Inferior parietal cortex (tissue), 1 donor: Measurements from ENCODE around the gene ACTL7A.
"Not testable (repeated sequence)": the region's sequence is repeated elsewhere in the genome, so short reads cannot be mapped to it uniquely, and the experiment has no call there.

Source experiments
- DNase-seq: peaks from one replicate; pipeline ENCODE4 v3.0.0-alpha.2; 2016; ENCODE audit errors: extremely low spot score

Gene ACTL7A

DNA sequence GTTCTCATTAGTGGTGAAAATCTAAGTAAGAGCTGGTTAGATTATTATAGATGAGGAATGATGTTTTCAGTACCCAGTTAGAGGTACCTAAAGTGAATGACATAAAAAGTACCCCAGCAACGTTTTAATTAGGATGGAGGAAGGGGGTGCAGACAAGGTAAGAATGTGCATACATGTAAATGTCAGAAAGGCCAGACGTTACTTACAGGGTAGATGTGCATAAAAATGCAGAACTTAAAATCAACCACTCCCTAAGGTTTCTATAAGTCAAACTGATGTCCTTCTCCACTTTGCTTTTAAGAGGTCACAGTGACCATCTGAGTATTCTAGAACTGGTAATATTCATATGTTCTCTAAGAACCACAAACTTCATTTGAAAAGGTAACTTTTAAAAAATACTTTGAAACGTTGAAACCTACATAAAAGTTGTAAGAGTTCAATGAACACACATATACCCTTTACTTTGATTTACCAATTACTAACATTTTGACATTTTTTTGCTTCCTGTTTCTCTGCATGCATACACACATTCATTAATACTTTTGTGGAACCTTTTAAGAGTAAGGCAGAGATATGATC is 18.8 kb downstream of the ACTL7A start:
- no peak for DNase-seq

DNA sequence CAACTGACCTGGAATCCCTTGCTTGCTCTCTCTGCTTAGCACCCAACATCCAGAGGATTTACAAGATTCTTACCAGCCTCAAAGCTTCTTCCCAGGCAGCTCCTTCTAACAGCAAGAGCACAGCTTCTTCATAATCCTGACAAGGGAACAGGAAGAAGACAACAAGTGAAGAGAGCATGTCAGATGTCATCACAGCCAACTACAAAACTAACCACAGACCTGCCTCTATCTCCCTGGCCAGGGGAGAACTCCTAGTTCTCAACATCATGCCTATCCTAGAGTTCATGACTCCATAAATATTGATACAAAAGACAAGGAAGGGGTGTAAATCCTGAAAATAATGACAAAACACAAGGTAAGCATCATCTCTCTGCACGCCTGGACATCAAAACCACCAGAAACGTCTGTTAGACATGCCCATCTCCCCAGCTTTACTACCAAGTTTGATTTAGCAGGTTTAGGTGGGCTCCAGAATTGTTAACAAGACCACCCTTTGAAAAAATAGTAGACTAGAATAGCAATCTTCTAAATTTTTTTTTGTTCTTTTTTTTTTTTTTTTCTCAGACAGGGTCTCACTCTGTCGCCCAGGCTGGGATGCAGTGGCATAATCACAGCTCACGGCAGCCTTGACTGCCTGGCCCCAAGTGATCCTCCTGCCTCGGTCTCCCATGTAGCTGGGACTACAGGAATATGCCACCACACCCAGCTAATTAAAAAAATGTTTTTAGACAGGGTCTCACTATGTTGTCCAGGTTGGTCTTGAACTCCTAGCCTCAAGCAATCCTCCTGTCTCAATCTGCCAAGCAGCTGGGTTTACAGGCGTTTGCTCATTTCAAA is 20.2 kb downstream of the ACTL7A start:
- no peak for DNase-seq

DNA sequence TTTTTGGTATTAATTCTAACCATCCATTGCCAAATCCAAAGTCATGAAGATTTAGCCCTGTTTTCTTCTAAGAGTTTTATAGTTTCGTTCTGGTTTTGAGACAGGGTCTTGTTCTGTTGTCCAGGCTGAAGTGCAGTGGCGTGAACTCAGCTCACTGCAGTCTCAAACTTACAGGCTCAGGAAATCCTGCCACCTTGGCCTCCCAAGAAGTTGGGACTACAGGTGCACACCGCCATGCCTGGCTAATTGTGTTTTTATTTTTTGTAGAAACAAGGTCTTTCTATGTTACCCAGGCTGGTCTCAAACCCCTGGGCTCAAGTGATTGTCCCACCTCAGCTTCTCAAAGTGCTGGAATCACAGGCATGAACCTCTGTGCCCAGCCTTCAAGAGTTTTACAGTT is 21.0 kb downstream of the ACTL7A start:
- DNase-seq = no peak

DNA sequence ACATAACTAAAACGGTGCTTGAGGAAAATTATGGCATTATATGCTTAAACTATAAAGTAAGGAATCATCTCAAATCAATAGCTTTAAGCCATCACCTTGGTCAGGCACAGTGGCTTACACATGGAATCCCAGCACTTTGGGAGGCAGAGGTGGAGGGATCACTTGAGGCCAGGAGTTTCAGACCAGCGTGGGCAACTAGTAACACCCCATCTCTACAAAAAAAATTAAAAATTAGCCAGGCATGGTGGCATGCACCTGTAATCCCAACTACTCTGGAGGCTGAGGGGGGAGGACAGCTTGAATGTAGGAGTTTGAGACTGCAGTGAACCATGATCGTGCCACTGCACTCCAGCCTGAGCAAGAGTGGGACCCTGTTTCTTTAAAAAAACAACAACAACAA is 22.6 kb downstream of the ACTL7A start:
- DNase-seq = no peak

DNA sequence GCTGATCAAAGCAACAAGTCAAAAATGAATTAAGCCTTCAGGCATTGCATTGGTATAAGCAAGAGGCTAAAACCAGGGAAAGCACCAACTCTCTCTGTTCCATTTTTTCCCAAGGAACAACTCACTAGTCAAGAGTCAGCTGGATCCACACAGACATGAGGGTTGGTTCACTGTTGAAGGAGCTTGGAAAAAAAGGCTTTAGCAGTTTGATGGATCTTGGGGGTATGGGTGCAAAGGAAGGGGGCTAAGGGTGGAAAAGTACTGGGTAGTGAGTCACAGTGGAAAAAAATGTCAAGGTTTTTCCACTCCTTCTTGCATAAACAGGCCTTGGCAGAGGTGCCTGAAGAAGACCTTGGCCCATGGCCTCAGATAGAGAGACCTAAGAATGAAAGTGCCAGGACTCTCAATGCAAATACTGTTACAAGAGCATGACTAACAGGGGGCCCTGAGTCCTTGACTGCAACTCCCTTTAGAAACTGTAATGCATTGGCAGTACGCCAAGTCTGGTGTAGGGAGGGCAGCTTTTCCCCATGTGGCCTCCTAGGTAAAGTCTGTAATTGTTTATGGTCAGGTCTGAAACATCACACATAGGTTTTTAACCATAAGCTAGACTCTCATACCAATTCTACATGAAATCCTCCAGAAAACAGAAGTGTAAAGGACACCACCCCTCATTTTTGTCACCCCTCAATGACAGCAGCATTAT is 23.7 kb downstream of the ACTL7A start:
- DNase-seq = no peak

DNA sequence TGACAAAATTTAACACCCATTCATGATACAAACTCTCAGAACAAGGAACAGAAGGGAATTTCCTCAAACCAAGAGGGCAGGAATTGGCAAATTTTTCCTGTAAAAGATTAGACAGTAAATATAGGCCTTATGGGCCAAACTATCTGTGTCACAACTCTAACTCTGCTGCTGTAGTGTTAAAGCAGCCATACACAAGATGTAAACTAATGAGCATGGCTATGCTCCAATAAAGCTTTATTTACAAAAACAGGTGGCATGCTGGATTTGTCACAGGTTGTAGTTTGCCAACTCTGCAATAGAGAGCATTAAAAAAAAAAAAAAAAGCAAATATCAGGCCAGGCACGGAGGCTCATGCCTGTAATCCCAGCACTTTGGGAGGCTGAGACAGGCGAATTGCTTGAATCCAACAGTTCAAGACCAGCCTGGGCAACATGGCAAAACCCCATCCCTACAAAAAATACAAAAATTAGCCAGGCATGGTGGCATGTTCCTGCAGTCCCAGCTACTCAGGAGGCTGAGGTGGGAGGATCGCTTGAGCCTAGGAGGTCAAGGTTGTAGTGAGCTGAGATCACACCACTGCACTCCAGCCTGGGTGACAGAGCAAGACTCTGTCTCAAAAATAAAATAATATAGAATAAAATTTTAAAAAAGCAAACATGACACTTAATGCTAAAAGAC is 24.7 kb downstream of the ACTL7A start:
- not testable (repeated sequence) for DNase-seq

DNA sequence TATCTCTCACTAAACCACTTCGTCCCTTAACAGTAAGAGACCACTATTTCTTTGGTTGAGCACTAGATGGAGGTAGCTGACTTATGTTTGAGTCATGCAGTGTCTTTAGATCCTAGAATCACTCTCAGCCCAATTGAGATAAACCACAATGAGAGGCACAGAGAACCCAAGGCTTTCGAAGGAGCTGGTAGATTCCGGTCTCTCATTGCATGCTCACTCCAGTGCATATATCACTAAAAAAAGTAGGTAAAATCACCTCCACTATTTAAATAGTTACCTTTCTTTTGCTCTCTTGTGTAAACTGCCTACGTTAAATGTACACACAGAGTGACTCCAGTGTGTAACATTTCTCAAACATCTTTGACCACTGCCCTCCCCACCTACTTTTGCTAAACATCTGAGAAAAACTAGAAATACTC is 27.6 kb downstream of the ACTL7A start:
- DNase-seq = peak; percentile 27

DNA sequence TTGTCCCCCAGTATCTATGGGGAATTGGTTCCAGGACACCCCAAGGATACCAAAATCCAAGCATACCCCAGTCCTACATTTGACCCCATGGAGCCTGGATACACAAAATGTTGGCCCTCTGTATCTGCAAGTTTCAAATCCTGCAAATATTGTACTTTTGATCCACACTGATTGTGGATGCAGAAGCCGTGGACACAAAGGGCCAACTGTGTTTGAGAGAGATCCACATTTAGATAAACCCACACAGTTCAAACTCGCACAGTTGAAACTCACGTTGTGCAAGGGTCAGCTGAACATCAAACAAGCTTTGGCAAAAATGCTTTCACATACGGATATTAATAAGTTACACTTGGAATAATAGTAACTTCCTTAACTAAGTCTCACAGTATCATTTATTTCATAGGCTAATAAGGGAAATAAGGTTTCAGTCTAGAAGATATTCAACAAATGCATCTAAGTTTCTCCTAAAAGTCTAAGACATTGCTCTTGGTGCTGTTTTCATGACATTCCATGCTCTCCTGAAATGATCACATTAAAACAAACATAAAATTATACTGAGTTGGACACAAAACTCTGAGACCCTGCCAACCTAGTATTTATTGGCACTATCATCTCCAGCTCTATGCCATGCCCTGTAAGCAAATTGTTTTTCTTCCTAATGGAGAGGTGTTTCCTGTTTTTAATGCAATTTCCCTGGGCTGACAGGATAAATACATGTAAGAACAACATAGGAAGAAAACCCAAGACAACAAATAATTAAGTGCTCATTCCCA is 32.3 kb downstream of the ACTL7A start:
- DNase-seq = no peak

DNA sequence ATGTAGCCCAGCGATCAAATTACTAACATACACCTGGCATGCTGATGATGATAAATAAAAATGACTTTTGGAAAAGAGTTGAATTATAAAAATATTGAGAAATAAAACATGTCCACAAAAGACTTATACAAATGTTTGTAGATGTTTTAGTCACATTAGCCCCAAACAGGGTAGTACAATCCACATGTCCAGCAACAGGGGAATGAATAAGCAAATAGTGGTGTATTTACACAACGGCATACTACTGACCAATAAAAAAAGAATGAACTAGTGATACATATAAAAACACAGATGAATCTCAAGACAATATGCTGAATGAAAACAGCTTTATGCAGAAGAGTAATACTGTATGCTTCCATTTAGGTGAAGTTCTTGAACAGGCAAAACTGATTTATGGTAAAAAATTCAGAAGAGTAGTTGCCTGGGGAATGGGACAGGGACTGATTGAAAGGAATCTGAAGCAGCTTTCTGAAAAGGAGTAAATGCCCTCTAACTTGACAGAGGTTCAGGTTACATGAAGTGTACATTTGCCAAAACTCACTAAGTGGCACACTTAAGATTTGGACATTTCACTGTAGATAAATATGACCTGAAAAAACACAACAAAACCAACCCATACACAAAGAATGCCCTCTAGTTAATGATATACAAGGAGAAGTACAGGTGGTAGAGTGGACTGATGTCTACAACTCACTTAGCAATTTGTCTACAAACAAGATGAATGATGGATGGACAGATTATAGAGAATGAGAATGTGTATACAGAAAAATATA is 35.4 kb downstream of the ACTL7A start:
- no peak for DNase-seq

DNA sequence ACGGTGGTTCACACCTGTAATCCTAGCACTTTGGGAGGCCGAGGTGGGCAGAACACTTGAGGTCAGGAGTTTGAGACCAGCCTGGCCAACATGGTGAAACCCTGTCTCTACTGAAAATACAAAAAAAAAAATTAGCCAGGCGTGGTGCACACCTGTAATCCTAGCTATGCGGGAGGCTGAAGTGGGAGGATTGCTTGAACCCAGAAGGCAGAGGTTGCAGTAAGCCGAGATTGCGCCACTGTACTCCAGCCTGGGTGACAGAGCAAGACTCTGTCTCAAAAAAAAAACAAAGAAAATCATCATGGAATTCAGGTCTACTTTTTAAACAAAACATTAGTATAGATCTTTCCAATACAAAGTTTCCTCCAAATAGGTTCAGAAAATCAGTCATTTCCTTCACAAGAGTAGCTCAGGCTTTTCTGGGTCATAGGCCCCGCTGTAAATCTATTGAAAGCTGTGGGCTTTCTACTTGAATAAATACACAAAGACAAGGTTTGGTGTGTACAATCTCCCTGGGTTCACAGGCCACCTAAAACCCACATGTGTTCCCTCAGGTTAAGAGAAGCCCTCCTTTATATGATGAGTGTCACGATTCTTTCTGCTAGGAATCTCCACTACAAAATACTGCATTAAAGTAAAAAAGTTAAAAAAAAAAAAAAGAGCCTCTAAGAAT is 37.1 kb downstream of the ACTL7A start:
- not testable (repeated sequence) for DNase-seq

DNA sequence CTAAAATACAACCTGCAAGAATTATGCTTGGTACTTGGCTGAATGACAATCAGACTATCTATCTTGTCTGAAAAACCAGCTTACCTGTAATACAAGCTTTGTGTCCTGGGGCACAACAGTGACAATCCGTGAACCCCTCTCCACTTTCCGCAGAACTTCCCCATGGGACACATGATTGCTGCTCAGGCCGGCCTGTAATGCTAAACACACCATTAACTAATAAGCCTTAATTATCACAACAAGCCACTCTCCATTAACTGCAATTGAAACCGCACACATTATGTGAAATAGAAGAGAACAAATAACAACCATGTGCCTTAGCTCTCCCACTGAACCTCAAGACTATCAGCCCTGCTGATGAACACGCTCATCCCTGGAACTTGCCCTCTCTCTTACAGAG is 38.1 kb downstream of the ACTL7A start:
- DNase-seq = no peak

DNA sequence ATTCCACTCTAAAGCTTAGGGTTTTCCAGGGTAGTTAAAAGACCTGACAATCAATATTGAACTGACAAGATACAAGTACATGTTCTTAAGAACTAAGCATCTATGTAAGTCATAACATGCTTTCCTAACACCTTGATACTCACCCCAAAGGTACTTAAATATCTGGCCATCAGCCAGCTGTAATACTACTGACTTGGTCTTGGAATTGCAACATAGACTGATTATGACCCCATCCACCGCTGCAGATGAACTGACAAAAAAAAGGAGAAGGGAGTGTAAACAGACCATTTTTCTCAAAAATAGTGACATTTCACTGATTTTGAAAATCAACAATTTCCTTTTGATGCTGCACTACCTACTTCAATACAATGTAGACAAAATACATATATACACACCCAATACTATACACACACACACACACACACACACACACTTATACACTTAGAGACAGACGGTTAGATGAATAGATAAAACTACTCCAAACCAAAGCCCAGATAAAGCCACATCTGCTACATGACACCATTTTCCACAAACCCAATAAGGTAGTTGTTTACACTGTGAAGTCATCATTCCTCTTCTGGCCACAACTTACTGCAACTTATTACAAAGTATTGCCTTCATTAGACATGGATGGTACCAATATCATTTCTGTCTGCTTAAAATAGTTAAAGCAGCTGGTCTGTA is 41.5 kb downstream of the ACTL7A start:
- no peak for DNase-seq

DNA sequence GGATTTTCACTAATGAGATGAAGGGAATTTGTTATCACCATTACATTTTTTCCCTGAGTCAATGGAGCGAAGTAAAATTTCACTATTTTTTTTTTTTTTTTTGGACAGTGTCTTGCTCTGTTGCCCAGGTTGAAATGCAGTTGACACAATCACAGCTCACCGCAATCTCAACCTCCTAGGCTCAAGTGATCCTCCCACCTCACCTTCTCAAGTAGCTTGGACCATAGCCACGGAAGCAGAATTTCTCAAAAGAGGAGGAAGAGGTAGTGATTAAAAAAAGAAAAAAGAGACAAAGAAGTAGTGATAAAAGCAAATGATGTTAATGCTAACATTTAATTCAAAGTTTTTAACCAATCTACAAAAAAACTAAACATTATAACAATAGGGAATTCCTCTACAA is 42.1 kb downstream of the ACTL7A start:
- DNase-seq = no peak

DNA sequence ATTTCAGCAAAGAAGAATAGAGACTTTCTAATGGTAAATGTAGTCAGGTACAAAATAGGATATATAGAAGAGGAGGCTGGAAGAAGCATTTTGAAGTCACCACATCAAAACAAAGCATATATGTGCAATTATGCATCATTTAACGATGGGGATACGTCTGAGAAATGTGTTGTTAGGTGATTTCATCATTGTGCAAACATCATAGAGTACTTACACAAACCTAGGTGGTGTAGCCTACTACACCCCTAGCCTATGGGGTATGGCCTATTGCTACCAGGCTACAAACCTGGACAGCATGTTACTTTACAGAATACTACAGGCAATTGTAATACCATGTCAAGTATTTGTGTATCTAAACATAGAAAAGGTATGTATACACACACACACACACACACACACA is 43.4 kb downstream of the ACTL7A start:
- no peak for DNase-seq

DNA sequence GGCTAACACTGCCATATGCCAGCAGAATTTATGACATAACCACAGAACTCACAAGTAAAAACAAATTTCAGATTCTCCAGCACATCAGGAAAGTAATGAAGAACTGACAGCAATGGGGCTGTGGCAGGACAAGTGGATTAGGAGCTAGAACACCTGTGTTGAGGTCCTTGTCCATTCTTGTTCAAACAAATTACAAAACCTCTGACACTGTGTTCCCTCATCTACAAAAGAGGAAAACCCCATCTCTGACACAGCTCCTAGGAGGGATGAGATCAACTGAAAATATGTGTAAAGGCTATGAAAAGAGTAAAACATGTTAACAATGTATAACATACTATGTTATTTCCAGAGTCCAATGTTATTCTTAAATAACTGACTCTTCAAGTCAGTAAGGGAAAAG is 48.3 kb downstream of the ACTL7A start:
- no peak for DNase-seq

DNA sequence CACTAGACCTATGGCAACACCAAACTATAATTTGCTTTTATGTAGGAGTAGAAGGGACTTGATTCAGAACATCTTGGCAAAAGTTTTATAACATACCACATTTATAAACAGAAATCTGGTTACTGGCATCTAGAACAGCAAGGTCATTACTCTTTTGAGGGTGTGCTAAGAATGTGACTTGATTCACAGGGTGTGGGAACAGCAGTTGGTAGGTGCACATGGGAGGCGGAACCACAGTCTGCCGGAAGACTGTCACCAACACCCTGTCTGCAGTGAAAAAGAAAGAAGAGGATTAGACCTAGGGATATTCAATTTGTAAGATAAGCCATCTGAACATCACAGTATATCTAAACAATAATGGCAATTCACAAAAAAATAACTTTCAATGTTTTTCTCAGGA is 48.8 kb downstream of the ACTL7A start:
- no peak for DNase-seq

DNA sequence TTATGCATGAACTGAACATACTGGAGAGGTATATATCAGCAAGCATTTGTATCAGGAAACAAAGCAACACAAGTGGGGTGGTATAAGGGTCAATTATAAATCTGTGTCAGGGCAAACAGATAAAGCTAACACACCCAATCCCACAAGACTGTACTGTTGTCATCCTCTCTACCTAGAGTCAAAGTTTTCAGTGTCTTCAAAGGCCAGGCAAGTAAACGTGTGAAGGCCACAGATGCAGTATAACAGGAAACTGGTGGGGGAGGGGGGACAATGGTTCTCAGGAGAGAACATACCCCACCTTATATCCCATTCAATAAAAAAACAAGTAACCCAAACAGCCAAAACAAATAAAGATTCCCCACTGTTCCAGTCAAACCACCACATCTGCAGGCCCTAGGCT is 49.8 kb downstream of the ACTL7A start:
- DNase-seq = no peak
